GM12891 (cell line): ENCODE measurements around the gene PGLYRP4.

Source experiments
- PAX5 ChIP-seq: IDR thresholded peaks from 2 replicates; pipeline ENCODE4 v1.6.1; 2011; ENCODE audit warnings: low read length, moderate library complexity, mild to moderate bottlenecking; ENCODE audit not compliant: insufficient read depth, severe bottlenecking
- POLR2A ChIP-seq: IDR thresholded peaks from 2 replicates; pipeline ENCODE4 v1.6.1; 2011; ENCODE audit warnings: low read depth, low read length, control low read depth
- POLR2AphosphoS5 ChIP-seq: IDR thresholded peaks from 2 replicates; pipeline ENCODE4 v1.6.1; 2011; ENCODE audit warnings: low read depth, low read length, control low read depth
- TAF1 ChIP-seq: IDR thresholded peaks from 2 replicates; pipeline ENCODE4 v1.6.1; 2011; ENCODE audit warnings: low read depth, low read length, control low read depth

- TF ChIP-seq POLR2AphosphoS5, result no peak
- no peak for TF ChIP-seq POLR2A
- no peak for TF ChIP-seq TAF1
- TF ChIP-seq PAX5, result no peak
Observed at GRCh38 chr1:153396461-153396860, 47.8 kb upstream of the PGLYRP4 start.
